WTC11 (cell line): Measurements from ENCODE around the gene PDE6D. TPM values are rescaled to one million over a fixed set of nuclear protein-coding genes. Genes with fewer than 3 reads are reported as not detected.

ENCODE experiments used
- ATAC-seq: fragments of 200-7000 bp; cut with Tn5 transposase; 2 replicates; pipeline ENCODE4 v1.10.0; 2021; ENCODE audit warnings: mild to moderate bottlenecking, moderate library complexity
- CTCF ChIA-PET: fragments of 300-600 bp; sonication (Branson Sonifier 250); formaldehyde crosslinking; loops from one replicate; lab custom pipeline; 2021; ENCODE audit warnings: antibody characterized with exemption; lab: Charles Lee
- POLR2A ChIA-PET: fragments of 350-600 bp; sonication (Branson Sonifier 250); formaldehyde crosslinking; loops from one replicate; lab custom pipeline; 2021; ENCODE audit warnings: antibody characterized with exemption; lab: Charles Lee
- DNase-seq: peaks from one replicate; pipeline ENCODE4 v3.0.0; 2021; ENCODE audit warnings: low spot score
- H3K27ac Mint-ChIP-seq: 2 replicates; pipeline ENCODE4 v1.8.0; 2021; ENCODE audit warnings: mixed read lengths
- H3K27me3 Mint-ChIP-seq: 2 replicates; pipeline ENCODE4 v1.8.0; 2021; ENCODE audit warnings: low read depth, mild to moderate bottlenecking, moderate library complexity, mixed read lengths
- H3K36me3 Mint-ChIP-seq: 2 replicates; pipeline ENCODE4 v1.8.0; 2021; ENCODE audit warnings: mixed read lengths
- H3K4me1 Mint-ChIP-seq: 2 replicates; pipeline ENCODE4 v1.8.0; 2022; ENCODE audit warnings: mixed read lengths
- H3K4me3 Mint-ChIP-seq: 2 replicates; pipeline ENCODE4 v1.8.0; 2021; ENCODE audit warnings: mild to moderate bottlenecking, moderate library complexity, mixed read lengths
- H3K9me3 Mint-ChIP-seq: 2 replicates; pipeline ENCODE4 v1.8.0; 2021; ENCODE audit warnings: mixed read lengths
- ATF1 ChIP-seq: sonication (generic); formaldehyde crosslinking; IDR thresholded peaks from 2 replicates; pipeline ENCODE4 v1.8.1; 2023; ENCODE audit warnings: mild to moderate bottlenecking, moderate library complexity, missing genetic modification reagents
- EMX1 ChIP-seq: fragments of 250-450 bp; sonication (Bioruptor Pico); IDR thresholded peaks from 2 replicates; pipeline ENCODE4 v1.8.0; 2021; ENCODE audit warnings: mild to moderate bottlenecking
- ESRRA ChIP-seq: sonication (generic); formaldehyde crosslinking; IDR thresholded peaks from 2 replicates; pipeline ENCODE4 v1.8.1; 2022; ENCODE audit warnings: mild to moderate bottlenecking, missing genetic modification reagents, borderline replicate concordance
- ETV6 ChIP-seq: sonication (generic); formaldehyde crosslinking; IDR thresholded peaks from 2 replicates; pipeline ENCODE4 v1.8.1; 2022; ENCODE audit warnings: mild to moderate bottlenecking, missing genetic modification reagents
- JUN ChIP-seq: sonication (generic); formaldehyde crosslinking; IDR thresholded peaks from 2 replicates; pipeline ENCODE4 v1.8.0; 2023; ENCODE audit warnings: mild to moderate bottlenecking, missing genetic modification reagents
- NFATC4 ChIP-seq: fragments of 250-450 bp; sonication (Bioruptor Pico); IDR thresholded peaks from 2 replicates; pipeline ENCODE4 v1.9.0; 2021; ENCODE audit warnings: mild to moderate bottlenecking
- NFYB ChIP-seq: sonication (generic); formaldehyde crosslinking; conservative IDR thresholded peaks from 2 replicates; pipeline ENCODE4 v1.8.0; 2022; ENCODE audit warnings: low read depth, missing genetic modification reagents
- OVOL2 ChIP-seq: fragments of 250-450 bp; sonication (Bioruptor Pico); IDR thresholded peaks from 2 replicates; pipeline ENCODE4 v1.9.0; 2021; ENCODE audit warnings: mild to moderate bottlenecking, borderline replicate concordance
- SOX15 ChIP-seq: fragments of 250-450 bp; sonication (Bioruptor Pico); IDR thresholded peaks from 2 replicates; pipeline ENCODE4 v1.9.0; 2021; ENCODE audit warnings: mild to moderate bottlenecking
- TP53 ChIP-seq: sonication (generic); formaldehyde crosslinking; IDR thresholded peaks from 2 replicates; pipeline ENCODE4 v1.8.1; 2023; ENCODE audit warnings: mild to moderate bottlenecking, missing genetic modification reagents
- USF2 ChIP-seq: sonication (generic); formaldehyde crosslinking; IDR thresholded peaks from 2 replicates; pipeline ENCODE4 v1.8.1; 2023; ENCODE audit warnings: mild to moderate bottlenecking, missing genetic modification reagents, moderate library complexity
- ZMAT4 ChIP-seq: fragments of 250-450 bp; sonication (Bioruptor Pico); IDR thresholded peaks from 2 replicates; pipeline ENCODE4 v1.9.0; 2021; ENCODE audit warnings: mild to moderate bottlenecking
- ZNF121 ChIP-seq: sonication (generic); formaldehyde crosslinking; IDR thresholded peaks from 2 replicates; pipeline ENCODE4 v1.8.0; 2023; ENCODE audit warnings: missing genetic modification reagents
- ZNF219 ChIP-seq: sonication (generic); formaldehyde crosslinking; IDR thresholded peaks from 2 replicates; pipeline ENCODE4 v1.8.0; 2023; ENCODE audit warnings: missing genetic modification reagents, mild to moderate bottlenecking, borderline replicate concordance
- ZNF423 ChIP-seq: fragments of 250-450 bp; sonication (Bioruptor Pico); IDR thresholded peaks from 2 replicates; pipeline ENCODE4 v2.1.2; 2022; ENCODE audit warnings: mild to moderate bottlenecking, moderate library complexity
- ZNF532 ChIP-seq: fragments of 250-450 bp; sonication (Bioruptor Pico); IDR thresholded peaks from 2 replicates; pipeline ENCODE4 v1.9.0; 2021; ENCODE audit warnings: mild to moderate bottlenecking, borderline replicate concordance
- total RNA-seq: library from RNA; stranded (reverse); gene quantifications from 3 replicates; pipeline ENCODE4 v1.2.3, GENCODE V29; 2021
- TF ChIP-seq, protein P1 (sequence below): sonication (generic); formaldehyde crosslinking; IDR thresholded peaks from 2 replicates; pipeline ENCODE4 v1.8.0; 2022; ENCODE audit warnings: missing genetic modification reagents
- TF ChIP-seq, protein P2 (sequence below): sonication (generic); formaldehyde crosslinking; IDR thresholded peaks from 2 replicates; pipeline ENCODE4 v1.8.1; 2022; ENCODE audit warnings: mild to moderate bottlenecking, missing genetic modification reagents, moderate library complexity, borderline replicate concordance
- TF ChIP-seq, protein P3 (sequence below): sonication (generic); formaldehyde crosslinking; IDR thresholded peaks from 2 replicates; pipeline ENCODE4 v1.8.1; 2023; ENCODE audit warnings: mild to moderate bottlenecking, moderate library complexity, missing genetic modification reagents
- TF ChIP-seq, protein P4 (sequence below): sonication (generic); formaldehyde crosslinking; IDR thresholded peaks from 2 replicates; pipeline ENCODE4 v1.8.1; 2022; ENCODE audit warnings: mild to moderate bottlenecking, moderate library complexity, missing genetic modification reagents
- TF ChIP-seq, protein P5 (sequence below): fragments of 250-450 bp; sonication (Bioruptor Pico); IDR thresholded peaks from 2 replicates; pipeline ENCODE4 v1.8.0; 2021; ENCODE audit warnings: mild to moderate bottlenecking

Gene PDE6D
- total RNA-seq, 1 experiment from 2014 or later: 30.2 TPM

- peak; percentile 90 for DNase-seq
- Mint-ChIP-seq H3K4me3 (peak overlapping the region; percentile 56), H3K36me3 (peaks cover 36% of the 10 kb centered on the region), H3K27ac (peak overlapping the region; percentile 98), H3K27me3 (no peaks in the 10 kb centered on the region; the same call in 1 of the 2 replicates), H3K4me1 (peaks cover 34% of the 10 kb centered on the region), H3K9me3 (no peaks in the 10 kb centered on the region)
- CTCF ChIA-PET: interaction anchor here (0.6 to 9.7 kb wide), 46 partner anchors 8 to 787 kb away, joined by 3 to 260 read pairs (median 5); partner anchors contain the start of genes COPS7B, NCL and PDE6D
- peak; percentile 35 for ATAC-seq
- POLR2A ChIA-PET: interaction anchor here (0.5 to 5.2 kb wide), 15 partner anchors 11 to 1569 kb away, joined by 3 to 61 read pairs (median 8); partner anchors contain the start of genes COPS7B and NCL
- peak; percentile 98 for TF ChIP-seq NFATC4 (CRISPR knock-in tag)
- TF ChIP-seq SOX15 (CRISPR knock-in tag): no peak
- peak; percentile 84; the same call in 1 of the 2 replicates for TF ChIP-seq ATF1 (CRISPR knock-in tag)
- TF ChIP-seq, protein P1, sequence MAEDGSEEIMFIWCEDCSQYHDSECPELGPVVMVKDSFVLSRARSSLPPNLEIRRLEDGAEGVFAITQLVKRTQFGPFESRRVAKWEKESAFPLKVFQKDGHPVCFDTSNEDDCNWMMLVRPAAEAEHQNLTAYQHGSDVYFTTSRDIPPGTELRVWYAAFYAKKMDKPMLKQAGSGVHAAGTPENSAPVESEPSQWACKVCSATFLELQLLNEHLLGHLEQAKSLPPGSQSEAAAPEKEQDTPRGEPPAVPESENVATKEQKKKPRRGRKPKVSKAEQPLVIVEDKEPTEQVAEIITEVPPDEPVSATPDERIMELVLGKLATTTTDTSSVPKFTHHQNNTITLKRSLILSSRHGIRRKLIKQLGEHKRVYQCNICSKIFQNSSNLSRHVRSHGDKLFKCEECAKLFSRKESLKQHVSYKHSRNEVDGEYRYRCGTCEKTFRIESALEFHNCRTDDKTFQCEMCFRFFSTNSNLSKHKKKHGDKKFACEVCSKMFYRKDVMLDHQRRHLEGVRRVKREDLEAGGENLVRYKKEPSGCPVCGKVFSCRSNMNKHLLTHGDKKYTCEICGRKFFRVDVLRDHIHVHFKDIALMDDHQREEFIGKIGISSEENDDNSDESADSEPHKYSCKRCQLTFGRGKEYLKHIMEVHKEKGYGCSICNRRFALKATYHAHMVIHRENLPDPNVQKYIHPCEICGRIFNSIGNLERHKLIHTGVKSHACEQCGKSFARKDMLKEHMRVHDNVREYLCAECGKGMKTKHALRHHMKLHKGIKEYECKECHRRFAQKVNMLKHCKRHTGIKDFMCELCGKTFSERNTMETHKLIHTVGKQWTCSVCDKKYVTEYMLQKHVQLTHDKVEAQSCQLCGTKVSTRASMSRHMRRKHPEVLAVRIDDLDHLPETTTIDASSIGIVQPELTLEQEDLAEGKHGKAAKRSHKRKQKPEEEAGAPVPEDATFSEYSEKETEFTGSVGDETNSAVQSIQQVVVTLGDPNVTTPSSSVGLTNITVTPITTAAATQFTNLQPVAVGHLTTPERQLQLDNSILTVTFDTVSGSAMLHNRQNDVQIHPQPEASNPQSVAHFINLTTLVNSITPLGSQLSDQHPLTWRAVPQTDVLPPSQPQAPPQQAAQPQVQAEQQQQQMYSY: peak; percentile 47
- TF ChIP-seq, protein P2, sequence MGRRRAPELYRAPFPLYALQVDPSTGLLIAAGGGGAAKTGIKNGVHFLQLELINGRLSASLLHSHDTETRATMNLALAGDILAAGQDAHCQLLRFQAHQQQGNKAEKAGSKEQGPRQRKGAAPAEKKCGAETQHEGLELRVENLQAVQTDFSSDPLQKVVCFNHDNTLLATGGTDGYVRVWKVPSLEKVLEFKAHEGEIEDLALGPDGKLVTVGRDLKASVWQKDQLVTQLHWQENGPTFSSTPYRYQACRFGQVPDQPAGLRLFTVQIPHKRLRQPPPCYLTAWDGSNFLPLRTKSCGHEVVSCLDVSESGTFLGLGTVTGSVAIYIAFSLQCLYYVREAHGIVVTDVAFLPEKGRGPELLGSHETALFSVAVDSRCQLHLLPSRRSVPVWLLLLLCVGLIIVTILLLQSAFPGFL: no peak
- TF ChIP-seq ESRRA (CRISPR knock-in tag): no peak
- no peak; the same call in 1 of the 2 replicates for TF ChIP-seq TP53 (CRISPR knock-in tag)
- TF ChIP-seq, protein P3, sequence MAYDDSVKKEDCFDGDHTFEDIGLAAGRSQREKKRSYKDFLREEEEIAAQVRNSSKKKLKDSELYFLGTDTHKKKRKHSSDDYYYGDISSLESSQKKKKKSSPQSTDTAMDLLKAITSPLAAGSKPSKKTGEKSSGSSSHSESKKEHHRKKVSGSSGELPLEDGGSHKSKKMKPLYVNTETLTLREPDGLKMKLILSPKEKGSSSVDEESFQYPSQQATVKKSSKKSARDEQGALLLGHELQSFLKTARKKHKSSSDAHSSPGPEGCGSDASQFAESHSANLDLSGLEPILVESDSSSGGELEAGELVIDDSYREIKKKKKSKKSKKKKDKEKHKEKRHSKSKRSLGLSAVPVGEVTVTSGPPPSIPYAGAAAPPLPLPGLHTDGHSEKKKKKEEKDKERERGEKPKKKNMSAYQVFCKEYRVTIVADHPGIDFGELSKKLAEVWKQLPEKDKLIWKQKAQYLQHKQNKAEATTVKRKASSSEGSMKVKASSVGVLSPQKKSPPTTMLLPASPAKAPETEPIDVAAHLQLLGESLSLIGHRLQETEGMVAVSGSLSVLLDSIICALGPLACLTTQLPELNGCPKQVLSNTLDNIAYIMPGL (CRISPR knock-in tag): peak; percentile 90
- peak; percentile 99 for TF ChIP-seq ZNF532 (CRISPR knock-in tag)
- TF ChIP-seq NFYB (CRISPR knock-in tag): peak; percentile 36
- TF ChIP-seq OVOL2 (CRISPR knock-in tag): 0 out of 2 replicates have a peak, but pooled peaks have one; percentile 10
- peak; percentile 92 for TF ChIP-seq ETV6 (CRISPR knock-in tag)
- 0 out of 2 replicates have a peak, but pooled peaks have one; percentile 2 for TF ChIP-seq ZNF121 (CRISPR knock-in tag)
- peak; percentile 99 for TF ChIP-seq EMX1
- TF ChIP-seq, protein P4, sequence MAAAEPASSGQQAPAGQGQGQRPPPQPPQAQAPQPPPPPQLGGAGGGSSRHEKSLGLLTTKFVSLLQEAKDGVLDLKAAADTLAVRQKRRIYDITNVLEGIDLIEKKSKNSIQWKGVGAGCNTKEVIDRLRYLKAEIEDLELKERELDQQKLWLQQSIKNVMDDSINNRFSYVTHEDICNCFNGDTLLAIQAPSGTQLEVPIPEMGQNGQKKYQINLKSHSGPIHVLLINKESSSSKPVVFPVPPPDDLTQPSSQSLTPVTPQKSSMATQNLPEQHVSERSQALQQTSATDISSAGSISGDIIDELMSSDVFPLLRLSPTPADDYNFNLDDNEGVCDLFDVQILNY (CRISPR knock-in tag): peak; percentile 67
- TF ChIP-seq USF2: peak; percentile 80
- peak; percentile 78; the same call in 1 of the 2 replicates for TF ChIP-seq JUN (CRISPR knock-in tag)
- peak; percentile 53 for TF ChIP-seq ZMAT4 (CRISPR knock-in tag)
- TF ChIP-seq ZNF423: peak; percentile 25; the same call in 1 of the 2 replicates
- TF ChIP-seq, protein P5, sequence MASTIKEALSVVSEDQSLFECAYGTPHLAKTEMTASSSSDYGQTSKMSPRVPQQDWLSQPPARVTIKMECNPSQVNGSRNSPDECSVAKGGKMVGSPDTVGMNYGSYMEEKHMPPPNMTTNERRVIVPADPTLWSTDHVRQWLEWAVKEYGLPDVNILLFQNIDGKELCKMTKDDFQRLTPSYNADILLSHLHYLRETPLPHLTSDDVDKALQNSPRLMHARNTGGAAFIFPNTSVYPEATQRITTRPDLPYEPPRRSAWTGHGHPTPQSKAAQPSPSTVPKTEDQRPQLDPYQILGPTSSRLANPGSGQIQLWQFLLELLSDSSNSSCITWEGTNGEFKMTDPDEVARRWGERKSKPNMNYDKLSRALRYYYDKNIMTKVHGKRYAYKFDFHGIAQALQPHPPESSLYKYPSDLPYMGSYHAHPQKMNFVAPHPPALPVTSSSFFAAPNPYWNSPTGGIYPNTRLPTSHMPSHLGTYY: peak; percentile 99
- TF ChIP-seq ZNF219 (CRISPR knock-in tag): no peak
These were observed 67.1 kb downstream of the PDE6D start for GRCh38 chr2:231713730-231714638.
